ENCODE data around the gene ZNF507.
A peak's percentile ranks its signal among the peaks of the same experiment; 100 is the strongest.

The ZNF507 gene

DNA sequence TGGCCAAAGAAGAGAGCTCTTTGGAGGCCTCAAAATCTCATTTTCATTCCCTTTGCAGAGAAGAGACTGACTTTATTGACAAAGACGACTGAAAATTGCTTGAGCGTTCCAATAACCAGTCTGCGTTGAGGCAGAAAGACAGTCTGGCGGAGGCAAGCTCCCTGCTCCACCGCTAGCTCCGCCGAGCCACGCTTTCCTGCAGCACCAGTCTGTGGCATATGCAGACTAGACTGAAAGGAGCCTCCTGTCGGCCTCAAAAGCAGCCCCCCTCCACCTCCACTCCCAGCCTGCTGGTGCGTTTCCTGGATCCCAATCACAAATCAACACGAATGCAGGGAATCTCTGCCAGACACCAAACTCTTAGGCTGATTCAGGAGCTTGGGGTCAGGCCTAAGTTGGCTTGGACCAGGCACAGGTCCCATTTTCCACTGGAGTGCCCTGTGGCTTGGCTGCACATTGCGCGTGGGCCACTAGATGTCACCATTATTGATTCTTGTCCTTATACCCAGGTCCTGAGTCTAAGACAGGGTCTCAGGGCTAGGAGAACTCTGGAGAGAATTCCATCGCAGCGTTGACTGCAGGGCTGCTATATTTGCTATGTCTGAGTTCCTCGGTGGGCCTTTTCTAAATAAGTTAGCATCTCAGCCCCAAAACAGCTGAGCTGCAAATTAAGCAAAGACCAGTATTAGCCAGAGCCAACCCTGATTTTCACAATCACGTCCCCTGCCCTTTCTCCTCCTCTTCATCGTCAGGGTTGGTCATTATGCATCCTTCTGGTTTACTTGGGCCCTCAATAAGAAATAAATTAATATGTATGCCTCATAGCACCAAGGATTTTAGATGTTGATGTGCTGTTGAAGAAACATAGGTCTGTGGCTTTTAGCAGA is 5.2 kb upstream of the ZNF507 start:
- peak; percentile 53 for DNase-seq

DNA sequence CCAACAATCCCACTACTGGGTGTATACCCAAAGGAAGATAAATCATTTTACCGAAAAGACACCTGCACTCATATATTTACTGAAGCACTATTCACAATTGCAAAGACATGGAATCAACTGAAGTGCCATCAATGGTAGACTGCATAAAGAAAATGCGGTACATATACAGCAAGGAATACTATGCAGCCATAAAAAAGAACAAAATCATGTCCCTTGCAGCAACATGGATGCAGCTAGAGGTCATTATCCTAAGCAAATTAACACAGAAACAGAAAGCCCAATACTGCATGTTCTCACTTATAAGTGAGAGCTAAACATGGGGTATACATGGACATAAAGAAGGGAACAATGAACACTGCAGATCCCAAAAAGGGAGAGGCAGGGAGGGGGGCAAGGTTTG is 2.7 kb upstream of the ZNF507 start:
- no peak for DNase-seq

DNA sequence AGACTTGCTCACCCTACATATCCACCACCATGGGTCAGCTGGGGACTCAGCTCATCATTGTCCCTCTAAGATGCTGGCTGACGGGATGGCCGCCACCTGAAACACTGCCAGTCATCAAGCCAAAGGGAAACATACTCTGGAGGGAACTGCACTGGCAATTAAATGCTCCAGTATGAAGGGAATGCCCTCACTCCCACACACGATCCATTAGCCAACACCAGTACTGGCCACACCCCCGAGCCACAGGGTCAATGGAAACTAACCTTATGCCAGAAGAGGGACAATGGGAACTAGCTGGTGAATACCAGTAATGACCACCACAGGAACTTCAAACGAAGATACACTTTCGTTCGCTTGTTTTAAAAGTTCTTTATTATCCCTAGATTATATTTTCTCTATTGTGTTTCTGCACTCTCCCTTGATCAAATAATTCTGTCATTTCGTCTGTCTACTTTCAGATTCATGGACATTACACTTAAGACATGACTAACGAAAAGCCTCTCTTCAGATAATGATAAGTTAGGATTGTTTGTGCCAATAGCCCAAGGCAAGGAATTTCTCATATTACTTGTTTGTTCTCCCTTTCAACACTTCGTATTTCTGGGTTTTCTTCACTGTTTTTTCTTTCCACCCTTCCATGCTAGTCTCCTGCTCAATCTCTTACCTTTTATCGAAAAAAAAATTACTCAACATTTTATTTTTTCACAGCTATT is 1.7 kb upstream of the ZNF507 start:
- no peak for DNase-seq

DNA sequence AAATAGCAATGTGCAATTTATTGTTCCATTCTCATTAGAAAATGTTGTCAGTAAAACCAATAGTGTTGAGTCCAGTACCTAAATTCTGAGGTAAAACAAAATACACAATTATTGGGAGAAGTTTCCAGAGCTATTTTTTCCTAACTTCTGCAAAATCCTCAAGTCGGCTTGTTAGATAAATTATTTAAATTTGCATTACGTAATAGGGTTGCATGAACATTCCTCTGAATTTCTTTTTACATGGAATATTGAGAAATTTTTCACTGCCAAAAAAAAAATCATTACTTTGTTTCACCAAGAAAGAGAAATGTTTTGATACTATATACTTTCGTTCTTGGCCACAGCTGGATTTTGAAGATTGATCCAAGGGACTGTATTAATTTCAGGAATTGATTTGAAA is 1.5 kb downstream of the ZNF507 start:
- DNase-seq: no peak

DNA sequence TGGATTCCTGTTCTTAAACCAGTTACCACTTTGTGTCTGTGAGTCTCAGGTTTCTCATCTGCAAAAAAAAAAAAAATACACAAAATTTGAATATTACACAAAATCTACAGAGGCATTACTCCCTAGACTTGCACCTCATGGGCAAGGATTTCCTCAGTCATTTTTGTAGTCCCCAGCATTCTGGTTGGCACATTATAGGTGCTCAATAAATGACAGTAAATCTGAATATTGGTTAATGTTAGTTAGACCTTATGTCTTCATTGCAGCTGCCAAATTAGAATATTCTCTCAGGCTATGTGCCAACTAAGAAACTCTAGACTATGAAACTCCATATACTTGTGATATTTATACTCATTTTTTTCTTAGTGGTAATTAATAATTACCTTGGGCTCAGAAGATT is 2.2 kb downstream of the ZNF507 start:
- DNase-seq: no peak

DNA sequence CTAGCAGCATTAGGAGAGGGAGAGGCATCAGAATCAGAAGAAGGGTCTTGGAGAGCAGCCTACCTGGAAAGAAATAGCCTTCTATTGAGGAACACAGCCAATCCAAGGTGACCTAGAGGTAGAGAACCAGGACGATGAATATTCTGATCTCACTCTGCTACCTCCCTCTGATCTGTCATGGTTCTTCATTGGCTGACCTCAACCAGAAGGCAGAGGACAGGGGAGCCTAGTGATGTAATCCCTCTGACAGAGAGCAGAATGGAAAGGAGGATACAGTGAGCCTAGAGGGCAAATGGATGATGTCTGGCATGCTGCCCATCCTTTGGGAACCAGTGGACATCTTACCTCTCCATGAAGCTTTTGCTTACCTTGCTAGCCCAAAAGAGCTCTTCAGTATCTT is 3.6 kb downstream of the ZNF507 start:
- no peak for DNase-seq

DNA sequence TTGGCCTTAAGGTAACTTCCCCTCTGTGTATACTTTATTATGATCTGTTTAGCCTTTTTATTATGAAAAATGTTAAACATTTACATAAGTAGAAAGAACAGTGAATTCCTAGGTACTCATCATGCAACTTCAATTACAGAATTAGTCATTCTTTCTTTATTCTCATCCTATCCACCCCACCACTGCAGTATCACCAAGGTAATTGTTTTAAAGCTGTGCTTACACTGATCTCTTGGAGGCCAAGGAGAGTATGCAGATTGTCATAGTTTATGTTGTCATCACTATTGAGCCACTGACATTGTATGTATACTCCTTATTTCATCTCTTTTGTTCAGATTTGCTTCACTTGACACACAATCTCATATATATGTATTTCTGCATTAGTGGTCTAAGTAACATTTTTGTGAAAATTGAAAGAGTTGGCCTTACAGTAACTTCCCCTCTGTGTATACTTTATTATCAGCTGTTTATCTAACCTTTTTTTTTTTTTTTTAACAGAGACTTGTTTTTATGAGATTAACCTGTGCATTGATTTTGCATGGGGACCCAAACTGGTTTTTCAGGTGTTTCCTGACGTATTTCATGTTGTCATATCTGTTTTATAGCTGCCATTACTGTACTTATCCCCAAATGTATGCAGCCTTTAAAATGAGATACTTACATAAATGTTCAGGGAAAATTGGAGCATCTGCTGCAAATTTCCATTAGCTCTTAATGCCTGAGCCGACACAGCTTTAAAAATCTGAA is 4.5 kb downstream of the ZNF507 start:
- no peak for DNase-seq

DNA sequence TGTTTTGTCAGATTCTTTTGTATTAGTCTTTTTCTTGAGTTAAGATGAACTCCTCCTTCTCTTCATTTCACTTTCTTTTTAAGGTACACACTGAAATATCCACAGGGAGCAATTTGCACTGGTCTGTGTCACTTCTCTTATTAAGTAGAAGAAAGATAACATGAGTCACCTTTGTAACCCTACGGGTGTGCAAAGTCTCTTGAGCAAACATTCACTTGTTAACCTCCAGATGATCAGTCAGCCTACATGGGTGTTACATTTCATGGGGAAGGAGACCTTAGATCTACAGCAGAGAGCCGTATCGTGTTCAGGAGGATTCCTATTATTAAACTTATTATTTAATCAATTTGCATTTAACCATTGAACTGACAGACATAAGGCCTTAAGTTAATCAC is 5.1 kb downstream of the ZNF507 start:
- no peak for DNase-seq

DNA sequence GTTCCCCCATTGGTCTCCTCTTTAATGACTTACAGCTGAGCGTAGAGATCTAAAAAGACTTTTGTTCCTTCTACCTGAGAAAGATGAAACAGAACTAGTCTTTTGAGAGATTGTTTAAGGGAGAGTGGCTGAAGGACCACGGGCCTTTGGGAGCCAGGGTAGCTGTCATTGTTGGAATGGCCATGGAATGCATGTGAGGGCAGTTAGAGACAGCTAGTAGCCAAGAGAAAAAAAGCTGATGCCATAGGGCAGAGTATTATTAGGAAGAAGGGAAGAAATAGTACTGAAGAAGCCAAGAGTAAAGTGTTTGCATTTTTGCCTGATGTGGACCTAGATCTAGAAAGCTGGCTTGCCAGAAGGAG is 5.6 kb downstream of the ZNF507 start:
- DNase-seq: no peak

DNA sequence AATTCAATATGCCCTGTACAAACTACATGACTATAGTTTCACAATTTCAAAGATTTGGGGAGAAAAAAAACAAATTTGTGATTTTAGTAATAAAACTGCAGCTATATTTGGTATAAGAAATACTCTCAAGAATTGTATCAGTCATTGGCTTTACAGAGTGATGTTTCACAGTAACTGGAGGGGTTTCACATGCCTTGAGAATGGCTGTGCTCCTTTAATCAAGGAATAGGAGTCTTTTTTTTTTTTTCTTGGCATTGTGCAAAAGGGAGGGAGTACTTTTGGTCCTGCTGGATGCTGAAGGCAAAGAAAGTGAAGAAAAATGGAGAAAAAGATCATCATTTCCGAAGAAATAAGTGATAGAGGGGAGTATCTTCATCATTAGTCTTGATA is 6.8 kb downstream of the ZNF507 start:
- DNase-seq: no peak

DNA sequence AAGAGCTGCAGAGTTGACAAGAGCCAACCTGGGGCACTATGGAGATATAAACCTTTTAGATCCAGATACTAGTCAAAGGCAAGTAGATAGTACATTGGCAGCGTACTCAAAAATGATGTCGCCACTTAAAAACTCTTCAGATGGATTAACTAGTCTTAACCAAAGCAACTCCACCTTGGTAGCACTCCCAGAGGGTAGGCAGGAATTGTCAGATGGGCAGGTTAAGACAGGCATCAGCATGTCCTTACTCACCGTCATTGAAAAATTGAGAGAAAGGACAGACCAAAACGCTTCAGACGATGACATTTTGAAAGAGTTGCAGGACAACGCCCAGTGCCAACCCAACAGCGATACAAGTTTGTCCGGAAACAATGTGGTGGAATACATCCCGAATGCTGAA is 8.9 kb downstream of the ZNF507 start:
- no peak for DNase-seq

DNA sequence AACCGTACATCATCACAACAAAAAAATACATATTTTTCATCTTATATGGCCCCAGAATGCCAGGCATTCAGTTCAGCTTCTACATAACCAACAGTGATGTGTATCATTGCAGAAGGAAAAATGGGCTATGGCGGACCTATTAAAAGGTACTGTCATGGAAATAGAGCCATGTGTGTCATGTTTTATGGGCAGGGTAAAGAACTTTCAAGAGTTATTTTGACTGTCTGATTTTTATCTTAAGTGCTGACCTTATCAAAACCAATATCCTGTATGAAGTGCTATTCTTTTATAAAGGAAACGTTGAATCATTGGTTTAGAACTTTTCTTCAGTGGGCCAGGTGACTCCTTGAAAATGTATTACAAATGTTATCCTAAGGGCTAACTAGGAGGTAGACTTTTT is 9.9 kb downstream of the ZNF507 start:
- no peak for DNase-seq

DNA sequence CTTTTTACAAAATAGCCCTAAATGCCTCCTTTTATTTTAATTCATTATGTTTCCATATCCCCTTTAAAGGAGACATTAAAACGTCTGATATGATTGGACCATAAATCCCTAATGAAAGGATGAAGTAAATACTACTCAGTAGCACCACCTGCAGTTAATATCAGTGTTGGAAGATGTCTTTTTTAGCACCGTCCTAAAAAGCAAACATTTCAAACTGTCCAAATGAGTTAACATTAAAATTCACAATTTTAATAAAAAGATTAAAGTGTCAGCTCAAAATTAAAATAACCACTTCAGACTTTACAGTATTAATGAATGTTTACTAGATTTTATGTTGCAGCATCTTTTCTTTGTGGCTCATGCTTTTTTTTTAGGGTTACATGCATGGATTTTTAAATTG is 12.3 kb downstream of the ZNF507 start:
- DNase-seq: no peak

DNA sequence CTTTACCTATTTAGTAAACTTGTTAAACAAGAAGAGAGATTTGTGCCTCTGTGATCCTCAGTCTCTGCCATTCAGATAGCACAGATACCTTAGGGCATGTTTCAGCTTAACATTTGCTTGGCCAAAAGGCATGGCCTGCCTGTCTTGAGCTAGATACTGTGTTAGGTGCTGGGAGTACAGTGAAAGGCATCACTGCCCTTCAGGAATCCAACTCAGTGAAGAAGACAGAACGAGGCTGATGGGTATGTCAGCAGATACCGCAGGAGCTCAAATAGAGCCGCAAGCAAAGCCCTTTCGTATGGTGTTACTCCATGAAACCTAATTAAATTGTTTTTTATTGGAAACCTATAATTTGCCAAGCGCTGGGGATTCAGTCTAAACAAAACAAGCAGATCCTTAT is 12.9 kb downstream of the ZNF507 start:
- DNase-seq: no peak

DNA sequence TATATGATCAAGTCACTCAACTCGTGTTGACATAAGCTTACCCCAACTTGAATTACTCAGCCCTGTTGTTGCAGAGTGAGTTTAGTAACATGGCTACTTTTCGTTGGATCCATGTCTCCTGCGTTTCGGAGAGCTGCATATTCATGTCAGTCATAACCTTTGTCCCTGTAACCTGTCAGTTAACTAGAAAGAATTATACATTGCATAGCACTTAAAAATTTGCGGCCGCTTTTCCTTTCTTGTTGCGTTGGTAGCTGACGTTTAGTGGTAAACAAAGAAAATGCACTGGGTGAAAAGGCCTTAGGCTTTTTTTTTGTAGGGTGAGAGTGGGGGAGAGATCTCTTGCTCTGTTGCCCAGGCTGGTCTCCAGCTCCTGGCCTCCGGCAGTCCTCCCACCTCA is 14.2 kb downstream of the ZNF507 start:
- no peak for DNase-seq

DNA sequence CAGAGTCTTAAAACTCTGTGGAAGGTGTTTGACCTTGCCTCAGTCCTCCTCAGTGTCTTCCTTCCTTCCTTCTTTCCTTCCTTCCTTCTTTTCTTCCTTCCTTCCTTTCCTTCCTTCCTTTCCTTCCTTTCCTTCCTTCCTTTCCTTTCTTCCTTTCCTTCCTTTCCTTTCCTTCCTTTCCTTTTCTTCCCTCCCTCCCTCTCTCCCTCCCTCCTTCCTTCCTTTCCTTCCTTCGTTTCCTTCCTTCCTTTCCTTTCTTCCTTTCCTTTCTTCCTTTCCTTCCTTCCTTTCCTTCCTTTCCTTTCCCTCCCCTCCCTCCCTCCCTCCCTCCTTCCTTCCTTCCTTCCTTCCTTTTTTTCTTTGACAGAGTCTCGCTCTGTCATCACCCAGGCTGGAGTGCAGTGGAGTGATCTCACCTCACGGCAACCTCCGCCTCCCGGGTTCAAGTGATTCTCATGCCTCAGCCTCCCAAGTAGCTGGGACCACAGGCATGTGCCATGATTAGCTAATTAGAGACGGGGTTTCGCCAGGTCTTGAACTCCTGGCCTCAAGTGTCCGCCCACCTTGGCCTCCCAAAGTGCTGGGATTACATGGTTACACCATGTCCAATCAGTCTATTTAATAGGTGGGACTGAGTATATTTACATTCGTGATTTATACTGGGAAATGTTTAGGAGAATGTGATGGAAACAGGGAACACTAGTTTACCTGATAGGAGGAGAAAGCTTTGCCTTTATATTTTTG is 16.3 kb downstream of the ZNF507 start:
- DNase-seq: no peak

DNA sequence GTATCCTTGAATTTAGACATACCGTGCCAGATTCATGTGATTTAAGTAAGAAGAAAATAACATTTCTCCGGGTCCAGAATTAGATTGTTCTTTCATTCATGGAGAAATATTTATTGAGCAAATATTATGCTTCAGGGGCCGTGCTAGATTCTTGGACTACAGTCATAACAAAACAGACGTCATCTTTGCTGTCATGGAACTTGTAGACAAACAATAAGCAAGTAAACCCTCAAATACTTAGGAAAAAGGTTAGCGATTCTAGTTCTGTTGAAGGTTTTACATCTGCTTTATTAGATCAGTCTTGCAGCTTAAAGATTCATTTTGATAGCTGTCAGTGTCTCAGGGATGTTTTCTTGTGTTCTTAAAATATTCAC is 16.9 kb downstream of the ZNF507 start:
- DNase-seq: no peak

DNA sequence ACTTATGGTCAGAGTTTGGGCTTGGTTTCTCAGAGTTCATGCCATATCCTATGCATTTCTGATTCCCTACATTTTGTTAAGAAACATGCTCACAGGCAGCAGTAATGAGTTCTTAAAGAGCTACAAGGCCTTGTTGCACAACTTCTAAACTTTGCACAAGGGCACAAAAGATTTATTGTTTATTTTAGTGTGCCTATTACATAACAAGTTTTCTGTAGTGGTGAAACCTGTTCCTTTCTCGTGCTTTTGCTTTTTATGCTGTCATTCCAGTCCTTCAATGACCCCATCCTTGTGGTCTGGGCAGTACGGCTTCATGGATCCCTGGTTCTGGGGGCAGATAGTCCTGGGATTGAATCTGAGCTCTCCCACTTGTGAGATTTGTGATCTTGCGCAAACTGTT is 17.8 kb downstream of the ZNF507 start:
- DNase-seq: no peak

DNA sequence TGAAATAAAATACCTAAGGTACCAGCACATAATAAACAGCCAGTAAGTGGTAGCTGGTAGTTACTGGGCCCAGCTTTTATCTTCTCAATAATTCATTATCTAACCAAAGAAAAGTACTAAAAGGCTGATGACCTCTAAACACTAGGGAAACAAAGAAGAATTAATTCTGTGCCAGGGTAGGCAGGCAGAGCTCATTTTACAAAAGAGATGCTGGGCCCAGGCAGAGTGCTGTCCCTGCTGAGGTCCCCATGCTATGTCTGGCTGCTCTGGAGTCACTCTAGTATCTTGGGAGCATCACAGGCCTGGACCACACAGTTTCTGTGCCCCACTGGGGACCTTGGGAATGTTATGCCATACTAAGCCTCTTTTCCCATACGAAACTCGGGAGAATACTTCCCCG is 18.2 kb downstream of the ZNF507 start:
- DNase-seq: no peak

DNA sequence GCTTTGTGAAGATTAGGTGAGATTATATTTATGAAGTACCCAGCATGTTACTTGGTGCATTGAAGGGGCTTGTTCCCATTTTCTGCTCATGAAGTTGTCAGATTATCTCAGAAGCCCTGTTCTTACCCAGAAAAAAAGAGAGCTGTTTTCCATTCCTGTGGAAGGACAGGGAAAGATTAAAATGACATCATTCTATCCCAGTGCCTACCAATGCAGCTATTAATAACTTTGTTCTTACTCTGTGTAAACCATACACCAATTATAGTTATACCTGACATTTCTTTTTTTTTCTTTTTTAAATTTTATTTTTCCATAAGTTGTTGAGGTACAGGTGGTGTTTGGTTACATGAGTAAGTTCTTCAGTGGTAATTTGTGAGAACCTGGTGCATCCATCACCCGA is 18.6 kb downstream of the ZNF507 start:
- DNase-seq: no peak

DNA sequence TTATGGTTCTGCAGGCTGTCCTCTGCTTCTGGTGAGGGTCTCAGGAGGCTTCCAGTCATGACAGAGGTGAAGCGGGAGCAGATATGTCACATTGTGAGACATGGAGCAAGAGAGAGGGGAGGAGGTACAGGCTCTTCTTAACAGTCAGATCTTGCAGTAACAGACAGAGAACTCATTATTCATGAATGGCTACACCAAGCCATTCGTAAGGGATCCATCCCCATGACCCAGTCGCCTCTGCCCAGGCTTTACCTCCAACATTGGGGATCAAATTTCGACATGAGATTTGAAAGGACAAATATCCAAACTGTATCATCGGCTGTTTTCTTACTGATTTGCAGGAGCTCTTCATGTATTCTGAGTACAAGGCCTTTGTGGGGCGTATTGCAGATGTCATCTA is 21.7 kb downstream of the ZNF507 start:
- no peak for DNase-seq

DNA sequence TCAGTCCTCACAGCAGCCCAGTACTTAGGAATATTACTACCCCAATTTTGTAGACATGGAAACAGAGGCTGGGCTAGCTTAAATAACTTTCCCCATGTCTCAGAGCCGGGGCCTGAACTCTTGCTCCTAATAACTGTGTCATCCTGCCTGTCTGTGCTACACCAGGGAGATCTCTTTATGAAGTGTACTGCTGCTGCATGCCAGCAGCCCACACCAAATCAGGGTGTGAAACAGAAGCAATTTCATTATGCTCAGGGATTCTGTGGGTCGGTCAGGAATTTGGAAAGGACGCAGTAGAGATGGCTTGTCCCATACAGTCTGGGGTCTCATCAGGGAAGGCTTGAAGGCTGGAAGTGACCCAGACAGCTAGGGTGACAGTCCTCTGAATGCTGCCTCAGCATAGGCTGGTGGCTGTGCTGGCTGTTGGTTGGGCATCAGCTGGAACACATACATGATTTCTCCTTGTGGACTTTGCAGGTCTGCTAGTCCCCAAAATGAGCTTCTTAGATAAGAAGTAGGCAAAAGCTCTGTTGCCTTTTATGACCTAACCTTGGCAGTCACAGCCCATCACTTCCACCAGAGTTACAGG is 22.6 kb downstream of the ZNF507 start:
- DNase-seq: no peak

DNA sequence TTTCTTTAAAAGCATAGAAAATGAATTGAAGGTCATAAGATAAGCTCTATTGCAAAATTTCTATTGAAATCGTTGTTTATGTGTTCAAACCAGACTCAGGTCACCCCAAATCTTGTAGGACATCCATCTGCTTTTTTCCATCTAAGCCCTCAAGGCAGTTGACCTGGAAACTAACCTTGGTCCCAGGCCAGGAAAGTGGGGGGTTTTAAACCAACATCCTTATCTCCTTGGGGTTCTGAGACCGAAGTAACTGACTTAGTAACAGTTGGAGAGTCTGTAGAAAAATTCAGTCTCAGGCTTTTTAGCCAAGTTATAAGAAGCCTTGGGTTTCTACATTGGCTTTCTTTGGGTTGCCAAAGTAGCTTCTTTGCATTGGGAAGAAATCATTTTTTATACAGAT is 23.4 kb downstream of the ZNF507 start:
- no peak for DNase-seq

Measured in CD4-positive, alpha-beta T cell treated with Interleukin-10 for 1 hour (primary cell).